ENCODE measurements around the gene GUCY1B1. TPM values are rescaled to one million over a fixed set of nuclear protein-coding genes. Genes with fewer than 3 reads are reported as not detected.

GUCY1B1 gene
- polyA plus RNA-seq, 2 of the 4 experiments (the other 2 are of a cell fraction): 0.14 to 0.43 TPM

DNA sequence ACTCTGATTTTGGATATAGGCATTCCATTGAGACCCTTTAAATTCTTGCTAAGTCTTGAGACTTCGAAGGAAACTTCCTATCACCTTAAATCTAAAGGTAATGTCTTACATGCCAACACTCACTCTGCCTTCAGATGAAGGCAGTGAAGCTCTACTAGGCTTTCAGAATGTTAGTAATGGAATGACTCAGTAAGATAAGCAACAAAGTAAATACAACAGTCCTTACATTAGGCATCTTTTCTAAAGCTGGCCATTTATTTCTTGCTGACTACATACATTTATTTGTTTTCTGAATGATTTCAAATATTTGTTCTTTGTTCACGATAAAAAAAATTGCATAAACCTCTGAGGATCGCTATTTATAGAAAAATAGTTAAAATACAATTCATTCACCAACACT, 63.8 kb downstream of the GUCY1B1 start:
- Histone ChIP-seq H3K4me3 (no peak overlapping the region), H3K27ac (no peak overlapping the region), H3K4me2 (peak overlapping the region; percentile 34; the same call in 2 of the 3 replicates), H3K4me1 (peaks cover 9% of the 10 kb centered on the region; the same call in 2 of the 3 replicates), H3K9me3 (no peaks in the 10 kb centered on the region)
- CTCF ChIA-PET: no interaction called here
- WGBS (ENCODE audit: missing lambda C conversion rate): 0% methylated on average over 3 of the region's 3 CpGs
- ATAC-seq: peak in 1 of 2 experiments; percentile 67; a peak in 3 of 6 replicates
- TF ChIP-seq FOSL2 (IDR thresholded peaks at IDR 0.05) (no peak), FOSL2 (CRISPR knock-in tag; IDR thresholded peaks at IDR 0.05) (peak; percentile 49; the same call in 1 of the 2 replicates), MAFK (IDR thresholded peaks at IDR 0.05; ENCODE audit: partially characterized antibody) (peak; percentile 69), GATA3 (IDR thresholded peaks at IDR 0.05; ENCODE audit: borderline replicate concordance) (peak; percentile 46; the same call in 1 of the 2 replicates), JUNB (IDR thresholded peaks at IDR 0.05) (peak; percentile 51), CEBPB (IDR thresholded peaks at IDR 0.05) (peak in 1 of 2 experiments; percentile 17; a peak in 1 of 4 replicates), KDM5A (IDR thresholded peaks at IDR 0.05) (no peak)
- TF ChIP-seq, protein P1, sequence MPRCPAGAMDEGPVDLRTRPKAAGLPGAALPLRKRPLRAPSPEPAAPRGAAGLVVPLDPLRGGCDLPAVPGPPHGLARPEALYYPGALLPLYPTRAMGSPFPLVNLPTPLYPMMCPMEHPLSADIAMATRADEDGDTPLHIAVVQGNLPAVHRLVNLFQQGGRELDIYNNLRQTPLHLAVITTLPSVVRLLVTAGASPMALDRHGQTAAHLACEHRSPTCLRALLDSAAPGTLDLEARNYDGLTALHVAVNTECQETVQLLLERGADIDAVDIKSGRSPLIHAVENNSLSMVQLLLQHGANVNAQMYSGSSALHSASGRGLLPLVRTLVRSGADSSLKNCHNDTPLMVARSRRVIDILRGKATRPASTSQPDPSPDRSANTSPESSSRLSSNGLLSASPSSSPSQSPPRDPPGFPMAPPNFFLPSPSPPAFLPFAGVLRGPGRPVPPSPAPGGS (IDR thresholded peaks at IDR 0.05): no peak
- peak; percentile 2 to 13 for DNase-seq (ENCODE audit: low read depth in 1 of 2, low spot score in 1 of 2)
- POLR2A ChIA-PET: no interaction called here
- no peak for FAIRE-seq

DNA sequence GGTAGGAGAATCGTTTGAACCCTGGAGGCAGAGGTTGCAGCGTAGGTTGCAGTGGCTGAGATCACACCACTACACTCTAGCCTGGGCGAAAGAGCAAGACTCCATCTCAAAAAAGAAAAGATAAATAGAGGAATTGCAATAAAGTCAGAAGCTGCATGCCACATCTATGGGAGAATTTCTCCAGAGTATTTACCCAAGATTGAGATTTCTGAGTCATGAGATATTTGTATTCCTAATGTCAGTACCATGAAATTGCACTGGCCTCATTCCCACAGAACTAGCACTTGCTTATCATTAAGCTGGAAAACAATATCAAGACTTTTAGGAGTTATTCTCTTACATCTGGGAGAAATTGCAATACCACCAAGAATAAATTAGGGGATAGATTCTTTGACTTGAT, 69.8 kb downstream of the GUCY1B1 start:
- ChIA-PET CTCF (no interaction called here), POLR2A (interaction anchor here (0.9 kb wide), 1 partner anchor 125 kb away, joined by 3 read pairs; no protein-coding TSS in a partner anchor)

GRCh38 chr4:155832664-155833063, 73.8 kb downstream of the GUCY1B1 start:
- POLR2A ChIA-PET: no interaction called here
- ATAC-seq (no peak), FAIRE-seq (no peak), DNase-seq (ENCODE audit: low read depth in 1 of 2, low spot score in 1 of 2) (no peak)
- CTCF ChIA-PET: no interaction called here
- Histone ChIP-seq H3K27ac (no peak overlapping the region), H3K4me1 (no peaks in the 10 kb centered on the region), H3K9me3 (no peaks in the 10 kb centered on the region), H3K4me2 (no peak overlapping the region), H3K4me3 (no peak overlapping the region)
- no peak for TF ChIP-seq HOXA7 (CRISPR knock-in tag; IDR thresholded peaks at IDR 0.05)
- TF ChIP-seq RFX5 (IDR thresholded peaks at IDR 0.05): no peak
- TF ChIP-seq FOSL2 (IDR thresholded peaks at IDR 0.05): no peak
- TF ChIP-seq FOSL2 (CRISPR knock-in tag; IDR thresholded peaks at IDR 0.05): no peak
- TF ChIP-seq NR3C1 (IDR thresholded peaks at IDR 0.05): no peak
- no peak for TF ChIP-seq RARB (CRISPR knock-in tag; IDR thresholded peaks at IDR 0.05)
- no peak for TF ChIP-seq GATA3 (IDR thresholded peaks at IDR 0.05; ENCODE audit: borderline replicate concordance)
- TF ChIP-seq, protein P1 (IDR thresholded peaks at IDR 0.05): no peak
- TF ChIP-seq, protein P2, sequence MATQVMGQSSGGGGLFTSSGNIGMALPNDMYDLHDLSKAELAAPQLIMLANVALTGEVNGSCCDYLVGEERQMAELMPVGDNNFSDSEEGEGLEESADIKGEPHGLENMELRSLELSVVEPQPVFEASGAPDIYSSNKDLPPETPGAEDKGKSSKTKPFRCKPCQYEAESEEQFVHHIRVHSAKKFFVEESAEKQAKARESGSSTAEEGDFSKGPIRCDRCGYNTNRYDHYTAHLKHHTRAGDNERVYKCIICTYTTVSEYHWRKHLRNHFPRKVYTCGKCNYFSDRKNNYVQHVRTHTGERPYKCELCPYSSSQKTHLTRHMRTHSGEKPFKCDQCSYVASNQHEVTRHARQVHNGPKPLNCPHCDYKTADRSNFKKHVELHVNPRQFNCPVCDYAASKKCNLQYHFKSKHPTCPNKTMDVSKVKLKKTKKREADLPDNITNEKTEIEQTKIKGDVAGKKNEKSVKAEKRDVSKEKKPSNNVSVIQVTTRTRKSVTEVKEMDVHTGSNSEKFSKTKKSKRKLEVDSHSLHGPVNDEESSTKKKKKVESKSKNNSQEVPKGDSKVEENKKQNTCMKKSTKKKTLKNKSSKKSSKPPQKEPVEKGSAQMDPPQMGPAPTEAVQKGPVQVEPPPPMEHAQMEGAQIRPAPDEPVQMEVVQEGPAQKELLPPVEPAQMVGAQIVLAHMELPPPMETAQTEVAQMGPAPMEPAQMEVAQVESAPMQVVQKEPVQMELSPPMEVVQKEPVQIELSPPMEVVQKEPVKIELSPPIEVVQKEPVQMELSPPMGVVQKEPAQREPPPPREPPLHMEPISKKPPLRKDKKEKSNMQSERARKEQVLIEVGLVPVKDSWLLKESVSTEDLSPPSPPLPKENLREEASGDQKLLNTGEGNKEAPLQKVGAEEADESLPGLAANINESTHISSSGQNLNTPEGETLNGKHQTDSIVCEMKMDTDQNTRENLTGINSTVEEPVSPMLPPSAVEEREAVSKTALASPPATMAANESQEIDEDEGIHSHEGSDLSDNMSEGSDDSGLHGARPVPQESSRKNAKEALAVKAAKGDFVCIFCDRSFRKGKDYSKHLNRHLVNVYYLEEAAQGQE (IDR thresholded peaks at IDR 0.05): no peak
- TF ChIP-seq MAFK (IDR thresholded peaks at IDR 0.05; ENCODE audit: partially characterized antibody): no peak
- TF ChIP-seq NPAS2 (CRISPR knock-in tag; IDR thresholded peaks at IDR 0.05; ENCODE audit: borderline replicate concordance): no peak
- no peak for TF ChIP-seq TP53 (CRISPR knock-in tag; IDR thresholded peaks at IDR 0.05)

More for the DNA sequence above, 69.8 kb downstream of the GUCY1B1 start:
- Histone ChIP-seq H3K4me1 (no peaks in the 10 kb centered on the region), H3K9me3 (no peaks in the 10 kb centered on the region), H3K4me3 (no peak overlapping the region), H3K27ac (no peak overlapping the region), H3K4me2 (no peak overlapping the region)
- 29% methylated on average over 3 of the region's 3 CpGs for WGBS (ENCODE audit: missing lambda C conversion rate)
- DNase-seq (ENCODE audit: low read depth in 1 of 2, low spot score in 1 of 2): peak in 1 of 2 experiments; percentile 6
- no peak for ATAC-seq
- TF ChIP-seq FOXS1 (CRISPR knock-in tag; IDR thresholded peaks at IDR 0.05): no peak
- TF ChIP-seq MYC (IDR thresholded peaks at IDR 0.05; ENCODE audit: borderline replicate concordance, low read length): no peak
- no peak for TF ChIP-seq HOXA7 (CRISPR knock-in tag; IDR thresholded peaks at IDR 0.05)
- no peak for TF ChIP-seq NFE2L2 (conservative IDR thresholded peaks at IDR 0.05; ENCODE audit: low read length)
- no peak for TF ChIP-seq EHF (CRISPR knock-in tag; IDR thresholded peaks at IDR 0.05)
- TF ChIP-seq EP300 (IDR thresholded peaks at IDR 0.05): no peak
- no peak for TF ChIP-seq NR3C1 (IDR thresholded peaks at IDR 0.05)
- no peak for TF ChIP-seq CHD4 (IDR thresholded peaks at IDR 0.05; ENCODE audit: borderline replicate concordance)
- TF ChIP-seq MAX (IDR thresholded peaks at IDR 0.05): no peak
- TF ChIP-seq, protein P3, sequence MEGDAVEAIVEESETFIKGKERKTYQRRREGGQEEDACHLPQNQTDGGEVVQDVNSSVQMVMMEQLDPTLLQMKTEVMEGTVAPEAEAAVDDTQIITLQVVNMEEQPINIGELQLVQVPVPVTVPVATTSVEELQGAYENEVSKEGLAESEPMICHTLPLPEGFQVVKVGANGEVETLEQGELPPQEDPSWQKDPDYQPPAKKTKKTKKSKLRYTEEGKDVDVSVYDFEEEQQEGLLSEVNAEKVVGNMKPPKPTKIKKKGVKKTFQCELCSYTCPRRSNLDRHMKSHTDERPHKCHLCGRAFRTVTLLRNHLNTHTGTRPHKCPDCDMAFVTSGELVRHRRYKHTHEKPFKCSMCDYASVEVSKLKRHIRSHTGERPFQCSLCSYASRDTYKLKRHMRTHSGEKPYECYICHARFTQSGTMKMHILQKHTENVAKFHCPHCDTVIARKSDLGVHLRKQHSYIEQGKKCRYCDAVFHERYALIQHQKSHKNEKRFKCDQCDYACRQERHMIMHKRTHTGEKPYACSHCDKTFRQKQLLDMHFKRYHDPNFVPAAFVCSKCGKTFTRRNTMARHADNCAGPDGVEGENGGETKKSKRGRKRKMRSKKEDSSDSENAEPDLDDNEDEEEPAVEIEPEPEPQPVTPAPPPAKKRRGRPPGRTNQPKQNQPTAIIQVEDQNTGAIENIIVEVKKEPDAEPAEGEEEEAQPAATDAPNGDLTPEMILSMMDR (IDR thresholded peaks at IDR 0.05): no peak
- TF ChIP-seq SMC3 (IDR thresholded peaks at IDR 0.05): no peak
- no peak for TF ChIP-seq CEBPB (IDR thresholded peaks at IDR 0.05)
- TF ChIP-seq JUN (IDR thresholded peaks at IDR 0.05): no peak
- TF ChIP-seq USF2 (IDR thresholded peaks at IDR 0.05): no peak
- TF ChIP-seq FOSL2 (IDR thresholded peaks at IDR 0.05): no peak
- TF ChIP-seq FOSL2 (CRISPR knock-in tag; IDR thresholded peaks at IDR 0.05): no peak
- no peak for TF ChIP-seq ZFP36 (IDR thresholded peaks at IDR 0.05; ENCODE audit: borderline replicate concordance, partially characterized antibody)
- no peak for TF ChIP-seq RNF2 (IDR thresholded peaks at IDR 0.05; ENCODE audit: borderline replicate concordance, low read depth)
- no peak for FAIRE-seq
